Heart left ventricle (tissue), 16 donors: Measurements from ENCODE around the gene CDH13. TPM values are rescaled to one million over a fixed set of nuclear protein-coding genes. Genes with fewer than 3 reads are reported as not detected.

Experiments
- ATAC-seq, 4 donors: fragments of 200-7000 bp; cut with Tn5 transposase; one replicate each; pipeline ENCODE4 v1.9.1; 2020 to 2022; ENCODE audit warnings: moderate library complexity in 4 of 4, mild to moderate bottlenecking in 3 of 4, moderate number of reproducible peaks in 1 of 4
- DNase-seq, 5 donors: peaks; one replicate each; pipeline ENCODE4 v3.0.0-alpha.2; 2020
- H3K27ac ChIP-seq, 12 donors: fragments of 200-600 bp; sonication (generic) in 4 of 12; one replicate each; pipeline versions ENCODE4 v1.5.0 to v1.8.0; 2016 to 2022; ENCODE audit warnings: mild to moderate bottlenecking in 2 of 12
- H3K27me3 ChIP-seq, 9 donors: fragments of 200-600 bp; sonication (generic) in 2 of 9; one replicate each; pipeline versions ENCODE4 v1.5.1 to v1.8.0; 2016 to 2022; ENCODE audit warnings: mild to moderate bottlenecking in 3 of 9
- H3K36me3 ChIP-seq, 9 donors: fragments of 200-600 bp; sonication (generic) in 2 of 9; one replicate each; pipeline versions ENCODE4 v1.5.0 to v1.8.0; 2018 to 2022; ENCODE audit warnings: mild to moderate bottlenecking in 2 of 9
- H3K4me1 ChIP-seq, 12 donors: fragments of 200-600 bp; sonication (generic) in 4 of 12; one replicate each; pipeline versions ENCODE4 v1.5.0 to v1.8.0; 2016 to 2022; ENCODE audit warnings: mild to moderate bottlenecking in 3 of 12
- H3K4me3 ChIP-seq, 12 donors: fragments of 200-600 bp; sonication (generic) in 4 of 12; one replicate each; pipeline versions ENCODE4 v1.5.0 to v1.8.0; 2017 to 2022; ENCODE audit warnings: mild to moderate bottlenecking in 9 of 12, moderate library complexity in 4 of 12
- H3K9me3 ChIP-seq, 12 donors: fragments of 200-600 bp; sonication (generic) in 4 of 12; one replicate each; pipeline versions ENCODE4 v1.5.0 to v1.8.0; 2016 to 2022; ENCODE audit warnings: mild to moderate bottlenecking in 1 of 12
- POLR2A ChIP-seq, 2 donors: fragments of 450-650 bp; IDR thresholded peaks; one replicate each; pipeline ENCODE4 v1.6.1; 2017; ENCODE audit warnings: antibody characterized with exemption in 2 of 2, mild to moderate bottlenecking in 2 of 2, moderate library complexity in 2 of 2
- WGBS, 4 donors: extraction: QIAGEN DNeasy Blood & Tissue Kit in 2 of 4; methylation state at CpG; one replicate each; pipeline versions ENCODE4 v1.1.5 to v1.1.7; 2013 to 2018; 5-methylcytosine and 5-hydroxymethylcytosine counted together
- intact Hi-C, 10 donors: fragments of 100-400 bp; cut with DNase I; formaldehyde crosslinking; loops; one replicate each; pipeline versions ENCODE4 v1.11.1 to v1.14.2; 2022
- polyA plus RNA-seq, 2 donors: library from polyadenylated mRNA; stranded (reverse); fragments of 200-250 nt; gene quantifications; one replicate each; pipeline ENCODE4 v1.2.3, GENCODE V29; 2013
- total RNA-seq, 9 donors: library from RNA; depleted of rRNA in 2 of 9; stranded (reverse); fragments of >200 nt in 2 of 9; fragmentation: NEBNext Ultra II Directional in 3 of 9; extraction: Animal tissue kit (Norgen Biotek cat#: 25700) in 3 of 9; gene quantifications; one replicate each; pipeline versions ENCODE4 v1.1.0 to v1.2.4, GENCODE V29; 2016 to 2023
- TF ChIP-seq, protein P1 (sequence below), 12 donors: fragments of 200-600 bp; sonication (generic) in 4 of 12; IDR thresholded peaks; one replicate each; pipeline versions ENCODE4 v1.5.0 to v1.8.0; 2018 to 2022; ENCODE audit warnings: antibody characterized with exemption in 12 of 12, mild to moderate bottlenecking in 5 of 12
- donor health status: ischemic (EF 13 %, LVEDD 7.1; RV severe dilation, severe dysfunction).
- donor health status: healthy with polysubstance abuse.
- donor health status: DM: no; HTN: yes; CAD: no.
- donor health status: DM: no; HTN: no; CAD: no.
- donor health status: ischemic (EF 25% LVEDD 6.9; RV normal size, moderate dysfunction).
- donor health status: ischemic (EF 25% LVEDD 5.7; RV mildly dilated, moderate dysfunction).
- donor health status: healthy.
- donor health status: DM: yes; HTN: yes; CAD: no.
- donor health status: ischemic (EF 35%, LVEDD 5.7; RV mildly dilated, moderate dysfunction).
- donor health status: nonischemic (EF 11% LVEDD 7.7; RV severe dilation, severe dysfunction).
- donor health status: DM: yes; HTN: yes; CAD: no.
- donor health status: PGD.
- donor health status: ischemic (EF 29% LVEDD 5.4; RV normal size, mild dysfunction).
- donor health status: nonischemic (EF 23%, LVEDD 6.1; RV moderate dilation, normal function).

The CDH13 gene
- total and polyA plus RNA-seq, 11 donors, result 15.0 to 172 (median 137) TPM

DNA sequence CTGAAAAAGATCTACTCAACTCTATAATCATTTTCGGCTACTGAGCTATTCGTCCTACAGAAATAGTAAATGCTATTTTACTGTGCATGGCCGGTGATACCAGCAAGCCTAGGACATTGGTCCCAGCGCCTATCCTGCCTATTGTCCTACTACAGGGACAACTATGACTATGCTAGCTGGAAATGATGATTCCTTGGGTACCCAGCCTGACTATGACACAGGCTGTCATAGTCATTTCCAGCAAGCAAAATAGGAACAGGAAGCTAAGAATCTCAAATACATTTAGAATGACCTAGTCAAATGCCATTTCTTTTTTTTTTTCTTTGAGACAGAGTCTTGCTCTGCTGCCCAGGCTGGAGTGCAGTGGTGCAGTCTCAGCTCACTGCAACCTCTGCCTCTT is 1147.3 kb downstream of the CDH13 start:
- DNase-seq (no peak), ATAC-seq (peak in 1 of 4 donors; percentile 43)
- H3K4me3 ChIP-seq, result no peak overlapping the region
- WGBS, 4 donors, result 88 to 92% (median 89%) methylated on average over 4 of the region's 4 CpGs
- H3K4me1 ChIP-seq, result peaks cover 0 to 43% (median 19%) of the 10 kb centered on the region in 12 donors
- no peaks in the 10 kb centered on the region for H3K9me3 ChIP-seq
- TF ChIP-seq, protein P1, sequence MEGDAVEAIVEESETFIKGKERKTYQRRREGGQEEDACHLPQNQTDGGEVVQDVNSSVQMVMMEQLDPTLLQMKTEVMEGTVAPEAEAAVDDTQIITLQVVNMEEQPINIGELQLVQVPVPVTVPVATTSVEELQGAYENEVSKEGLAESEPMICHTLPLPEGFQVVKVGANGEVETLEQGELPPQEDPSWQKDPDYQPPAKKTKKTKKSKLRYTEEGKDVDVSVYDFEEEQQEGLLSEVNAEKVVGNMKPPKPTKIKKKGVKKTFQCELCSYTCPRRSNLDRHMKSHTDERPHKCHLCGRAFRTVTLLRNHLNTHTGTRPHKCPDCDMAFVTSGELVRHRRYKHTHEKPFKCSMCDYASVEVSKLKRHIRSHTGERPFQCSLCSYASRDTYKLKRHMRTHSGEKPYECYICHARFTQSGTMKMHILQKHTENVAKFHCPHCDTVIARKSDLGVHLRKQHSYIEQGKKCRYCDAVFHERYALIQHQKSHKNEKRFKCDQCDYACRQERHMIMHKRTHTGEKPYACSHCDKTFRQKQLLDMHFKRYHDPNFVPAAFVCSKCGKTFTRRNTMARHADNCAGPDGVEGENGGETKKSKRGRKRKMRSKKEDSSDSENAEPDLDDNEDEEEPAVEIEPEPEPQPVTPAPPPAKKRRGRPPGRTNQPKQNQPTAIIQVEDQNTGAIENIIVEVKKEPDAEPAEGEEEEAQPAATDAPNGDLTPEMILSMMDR (IDR thresholded peaks at IDR 0.05), result no peak
- TF ChIP-seq POLR2A (IDR thresholded peaks at IDR 0.05), result no peak
- H3K36me3 ChIP-seq, result no peaks in the 10 kb centered on the region
- intact Hi-C loops, result no loop called here
- H3K27me3 ChIP-seq, result no peaks in the 10 kb centered on the region
- H3K27ac ChIP-seq, result peak overlapping the region in 1 of 12 donors; percentile 51

DNA sequence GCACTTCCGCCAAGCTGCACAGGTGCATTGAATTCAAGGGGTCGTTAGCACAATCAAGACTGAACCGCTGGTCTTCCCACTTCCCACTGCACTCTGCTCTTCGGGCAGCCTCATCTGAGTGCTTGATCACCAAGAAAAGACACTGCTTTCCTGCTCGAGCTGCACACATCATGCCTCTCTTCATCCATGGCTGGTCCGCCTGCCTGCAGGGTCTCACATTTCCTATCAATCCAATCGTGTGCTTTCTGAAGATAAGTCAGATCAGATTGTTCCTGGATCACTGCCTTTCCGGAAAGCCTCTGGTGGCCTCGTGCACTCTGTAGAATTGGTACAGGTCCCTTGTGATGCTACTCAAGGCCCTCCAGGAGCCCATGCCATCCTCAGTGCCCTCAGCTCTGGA is 1150.2 kb downstream of the CDH13 start:
- no peak overlapping the region for H3K4me3 ChIP-seq
- WGBS, 4 donors, result 87 to 91% (median 90%) methylated on average over 8 to 9 of the region's 9 CpGs
- no peaks in the 10 kb centered on the region for H3K27me3 ChIP-seq
- TF ChIP-seq, protein P1 (IDR thresholded peaks at IDR 0.05), result no peak
- TF ChIP-seq POLR2A (IDR thresholded peaks at IDR 0.05), result no peak
- ATAC-seq, result no peak
- H3K36me3 ChIP-seq, result no peaks in the 10 kb centered on the region
- DNase-seq, result no peak
- no peaks in the 10 kb centered on the region for H3K9me3 ChIP-seq
- H3K27ac ChIP-seq, result no peak overlapping the region
- intact Hi-C loops, result no loop called here
- H3K4me1 ChIP-seq, result peaks cover 0 to 36% (median 20%) of the 10 kb centered on the region in 12 donors

DNA sequence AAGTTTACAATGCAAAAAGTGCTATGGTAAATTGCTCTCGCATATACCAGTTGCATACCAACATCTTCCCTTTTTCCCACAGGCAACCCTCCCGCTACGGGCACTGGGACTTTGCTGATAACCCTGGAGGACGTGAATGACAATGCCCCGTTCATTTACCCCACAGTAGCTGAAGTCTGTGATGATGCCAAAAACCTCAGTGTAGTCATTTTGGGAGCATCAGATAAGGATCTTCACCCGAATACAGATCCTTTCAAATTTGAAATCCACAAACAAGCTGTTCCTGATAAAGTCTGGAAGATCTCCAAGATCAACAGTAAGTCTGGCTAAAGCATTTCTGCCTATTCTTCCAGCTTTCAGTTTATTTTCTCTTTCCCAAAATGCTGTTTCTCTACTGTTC is 1153.1 kb downstream of the CDH13 start:
- intact Hi-C loops, result loop anchor here in 1 of 10 donors (5.0 kb wide), 1 partner anchor 1143 kb away; no protein-coding TSS in a partner anchor
- TF ChIP-seq, protein P1 (IDR thresholded peaks at IDR 0.05), result no peak
- no peak for TF ChIP-seq POLR2A (IDR thresholded peaks at IDR 0.05)
- Histone ChIP-seq H3K4me3 (peak overlapping the region in 1 of 12 donors; percentile 3), H3K27ac (peak overlapping the region in 3 of 12 donors; percentile 2 to 25 (median 7)), H3K9me3 (no peaks in the 10 kb centered on the region), H3K4me1 (peaks cover 0 to 39% (median 20%) of the 10 kb centered on the region in 12 donors), H3K27me3 (no peaks in the 10 kb centered on the region), H3K36me3 (peaks cover 0 to 5% (median 0%) of the 10 kb centered on the region in 9 donors)
- ATAC-seq, result peak in 2 of 4 donors; percentile 26 to 32
- WGBS, 4 donors, result 13 to 47% (median 27%) methylated on average over 6 of the region's 6 CpGs
- DNase-seq, result no peak

DNA sequence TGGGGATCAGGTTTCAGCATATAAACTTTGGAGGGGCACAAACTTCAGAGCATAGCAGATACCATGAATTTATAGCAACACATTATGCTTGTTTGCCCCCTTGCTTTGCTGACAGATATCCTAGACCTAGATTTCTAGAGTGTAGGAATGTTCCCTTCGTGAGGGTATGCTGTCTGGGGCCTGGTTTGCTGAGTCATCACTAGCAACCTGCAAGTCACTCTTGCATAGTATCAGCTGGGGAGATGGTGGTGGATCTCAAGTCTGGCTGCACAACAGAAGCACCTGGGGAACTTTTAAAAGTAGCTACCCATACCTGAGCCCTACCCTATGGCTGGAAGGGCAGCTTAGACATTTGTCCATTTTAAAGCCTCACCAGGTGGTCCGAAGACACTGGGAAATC is 1158.7 kb downstream of the CDH13 start:
- 88 to 100% (median 95%) methylated on average over 1 to 2 of the region's 2 CpGs for WGBS, 4 donors
- no peak for TF ChIP-seq POLR2A (IDR thresholded peaks at IDR 0.05)
- TF ChIP-seq, protein P1 (IDR thresholded peaks at IDR 0.05), result no peak
- intact Hi-C loops, result no loop called here

More for the DNA sequence above, 1158.7 kb downstream of the CDH13 start:
- Histone ChIP-seq H3K9me3 (no peaks in the 10 kb centered on the region), H3K36me3 (peaks cover 0 to 9% (median 0%) of the 10 kb centered on the region in 9 donors), H3K27me3 (no peaks in the 10 kb centered on the region), H3K4me3 (no peak overlapping the region), H3K27ac (no peak overlapping the region), H3K4me1 (peaks cover 0 to 19% (median 4%) of the 10 kb centered on the region in 12 donors)
- ATAC-seq (no peak), DNase-seq (no peak)
